DMS79 treated with DMSO at 0.1 percent for 48 hours (cell line): Measurements from ENCODE around the gene TJP3.
A peak's percentile ranks its signal among the peaks of the same experiment; 100 is the strongest.

Experiments used
- DNase-seq: peaks from one replicate; lab custom pipeline; 2025; lab: John Stamatoyannopoulos, UW

Gene TJP3

DNA sequence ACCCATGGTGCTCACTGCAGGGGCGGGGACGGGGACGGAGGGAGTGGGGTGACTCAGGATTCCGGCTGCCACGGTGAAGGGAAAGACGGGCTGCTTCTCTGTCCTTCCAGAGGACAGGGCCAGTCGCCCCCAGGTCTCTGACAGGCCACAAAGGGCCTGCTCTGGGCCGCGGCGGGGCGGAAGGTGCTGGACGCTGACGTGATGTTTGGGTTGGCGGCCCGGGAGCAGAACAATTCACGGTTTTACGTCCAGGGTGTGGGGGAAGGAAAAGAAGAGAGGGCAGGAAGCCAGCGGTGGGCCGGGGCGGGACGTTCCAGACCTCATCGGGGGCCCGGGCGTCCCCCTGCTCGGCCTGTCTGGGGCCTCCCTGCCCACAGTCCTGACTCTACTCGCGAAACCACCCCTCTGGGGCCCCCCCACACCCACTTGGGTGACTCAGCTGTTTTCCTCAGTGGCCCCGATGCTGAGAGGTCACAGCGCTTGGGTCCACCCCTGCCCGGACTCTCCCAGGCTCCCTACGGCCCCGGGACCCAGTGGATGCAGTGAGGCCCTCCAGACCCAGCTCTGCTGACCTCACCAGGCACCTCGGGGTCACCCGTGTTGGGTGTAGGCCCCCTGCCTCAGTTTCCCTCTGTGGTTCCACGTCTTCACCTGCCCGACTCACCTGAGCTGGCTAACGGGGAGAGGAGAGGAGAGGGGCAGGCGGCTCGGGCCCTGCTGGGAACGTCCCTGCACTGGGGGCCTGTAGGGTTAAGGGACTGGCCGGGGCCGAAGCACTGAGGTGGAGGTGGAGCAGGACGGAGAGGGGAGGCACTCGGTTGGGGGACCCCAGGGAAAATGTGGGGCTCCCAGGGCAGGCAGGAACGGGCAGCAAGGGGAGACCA, 37.1 kb upstream of the TJP3 start:
- no peak for DNase-seq

DNA sequence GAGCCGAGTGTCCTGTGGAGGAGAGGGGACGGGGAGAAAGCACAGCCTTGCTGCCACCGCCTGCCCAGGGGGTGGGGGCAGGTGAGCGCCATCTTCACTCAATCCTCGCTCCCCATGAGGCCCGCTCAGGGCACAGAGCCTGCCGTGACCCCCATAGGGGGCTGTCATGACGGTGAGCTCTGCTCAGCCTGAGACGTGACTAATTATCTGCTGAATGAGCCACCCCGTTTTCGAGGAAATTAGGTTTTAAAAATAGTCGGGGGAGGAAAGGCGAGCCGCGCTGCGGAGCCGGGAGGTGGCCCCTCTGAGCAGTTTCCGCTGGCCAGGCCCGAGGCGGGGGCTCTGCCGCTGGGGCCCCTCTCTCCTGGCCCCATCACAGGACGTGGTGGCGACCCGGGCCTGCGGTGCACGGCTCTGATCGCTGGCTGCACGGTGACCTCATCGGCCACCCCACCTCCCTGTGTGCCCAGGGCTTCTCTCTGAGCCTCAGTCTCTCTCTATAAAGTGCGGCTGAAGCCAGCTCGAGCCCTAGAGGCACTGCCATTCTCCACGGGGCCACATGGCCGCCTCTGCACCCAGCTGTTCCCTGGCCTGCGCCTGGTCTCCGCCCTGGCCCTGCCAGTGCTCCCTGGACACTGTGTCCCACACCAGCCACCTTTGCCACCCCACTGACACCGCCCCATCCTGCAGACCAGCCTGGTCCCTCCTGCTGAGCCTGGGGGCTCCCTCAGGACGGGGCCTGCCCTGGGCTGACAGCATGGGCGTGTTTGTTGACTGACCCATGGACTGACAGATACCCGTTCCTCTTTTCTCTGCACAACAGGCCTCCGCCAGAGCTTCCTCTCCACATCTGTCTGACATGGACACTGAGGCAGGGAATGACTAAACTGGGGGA, 36.3 kb upstream of the TJP3 start:
- DNase-seq = no peak

DNA sequence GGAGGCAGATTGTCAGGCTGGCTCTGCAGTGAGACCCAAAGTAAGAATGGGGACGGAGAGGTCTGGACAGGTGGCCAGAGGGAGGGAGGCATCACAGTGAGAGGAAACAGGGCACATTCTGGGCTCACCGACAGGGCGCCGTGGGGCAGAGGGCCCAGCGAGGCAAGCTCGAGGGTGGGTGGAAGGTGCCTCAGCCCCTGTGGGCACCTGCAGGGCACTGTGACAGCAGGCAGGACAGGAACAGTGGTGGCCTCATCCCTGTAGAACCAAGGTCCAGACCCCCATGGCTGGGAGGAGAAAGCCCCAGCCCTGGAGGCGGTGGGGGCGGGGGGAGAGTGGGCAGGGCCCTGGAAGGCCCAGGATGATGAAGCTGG, 35.6 kb upstream of the TJP3 start:
- DNase-seq = no peak

DNA sequence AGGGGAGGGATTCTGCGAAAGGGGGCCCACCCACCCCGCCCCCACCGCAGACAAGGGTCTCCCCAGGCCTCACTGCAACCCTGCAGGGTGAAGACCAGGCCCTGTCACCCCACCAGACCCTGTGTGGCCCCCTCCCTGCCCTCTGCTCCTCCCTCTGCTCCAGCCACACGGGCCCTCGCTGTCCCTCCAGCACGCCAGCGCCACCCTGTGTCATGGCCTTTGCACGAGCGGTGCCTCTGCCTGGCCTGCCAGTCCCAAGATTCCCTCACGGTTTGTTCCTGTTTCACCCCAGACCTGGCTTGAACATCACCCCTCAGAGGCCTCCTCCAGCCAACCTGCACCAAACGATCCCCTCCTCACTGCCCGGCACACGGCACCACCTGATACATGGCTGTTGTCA, 35.2 kb upstream of the TJP3 start:
- DNase-seq = no peak

DNA sequence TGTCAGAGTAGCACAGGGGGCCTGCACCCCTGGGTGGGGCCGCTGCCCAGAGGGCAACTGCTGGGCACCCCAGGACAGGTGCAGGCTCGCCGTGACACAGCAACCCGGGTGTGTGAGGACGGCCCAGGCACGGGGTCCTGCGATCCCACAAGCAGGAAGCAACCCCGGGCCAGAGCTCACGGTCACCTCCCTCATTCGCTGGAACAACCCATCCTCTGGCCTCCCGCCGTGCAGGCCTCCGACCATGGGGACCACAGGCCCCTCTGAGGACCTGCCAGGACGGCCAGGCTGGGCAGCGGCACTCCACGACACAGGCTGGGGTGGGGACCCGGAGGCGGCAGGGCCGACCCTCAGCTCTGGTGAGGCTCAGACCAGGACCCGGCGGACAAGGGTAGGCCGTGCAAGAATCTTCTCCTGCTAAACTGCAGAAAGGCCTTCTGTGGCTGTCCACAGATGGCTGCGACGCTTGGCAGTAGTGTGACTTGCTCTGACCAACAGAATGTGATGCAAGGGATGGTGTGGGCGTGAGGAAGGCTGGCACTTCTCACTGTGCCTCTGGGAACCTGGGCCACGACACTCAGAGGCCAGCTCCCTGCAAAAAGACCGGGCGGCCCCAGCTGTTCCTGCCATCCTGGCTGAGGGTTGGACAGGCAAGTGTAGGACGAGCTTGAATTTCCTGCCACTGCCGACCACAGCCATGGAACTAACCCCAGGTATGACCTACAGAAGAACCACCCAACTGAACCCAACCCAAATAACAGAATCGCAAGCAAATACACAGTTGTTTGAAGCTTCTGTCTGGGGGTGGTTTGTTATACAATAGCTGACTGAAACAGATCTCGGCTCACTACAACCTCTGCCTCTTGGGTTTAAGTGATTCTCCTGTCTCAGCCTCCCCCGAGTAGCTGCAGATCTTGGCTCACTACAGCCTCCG, 34.4 kb upstream of the TJP3 start:
- no peak for DNase-seq

DNA sequence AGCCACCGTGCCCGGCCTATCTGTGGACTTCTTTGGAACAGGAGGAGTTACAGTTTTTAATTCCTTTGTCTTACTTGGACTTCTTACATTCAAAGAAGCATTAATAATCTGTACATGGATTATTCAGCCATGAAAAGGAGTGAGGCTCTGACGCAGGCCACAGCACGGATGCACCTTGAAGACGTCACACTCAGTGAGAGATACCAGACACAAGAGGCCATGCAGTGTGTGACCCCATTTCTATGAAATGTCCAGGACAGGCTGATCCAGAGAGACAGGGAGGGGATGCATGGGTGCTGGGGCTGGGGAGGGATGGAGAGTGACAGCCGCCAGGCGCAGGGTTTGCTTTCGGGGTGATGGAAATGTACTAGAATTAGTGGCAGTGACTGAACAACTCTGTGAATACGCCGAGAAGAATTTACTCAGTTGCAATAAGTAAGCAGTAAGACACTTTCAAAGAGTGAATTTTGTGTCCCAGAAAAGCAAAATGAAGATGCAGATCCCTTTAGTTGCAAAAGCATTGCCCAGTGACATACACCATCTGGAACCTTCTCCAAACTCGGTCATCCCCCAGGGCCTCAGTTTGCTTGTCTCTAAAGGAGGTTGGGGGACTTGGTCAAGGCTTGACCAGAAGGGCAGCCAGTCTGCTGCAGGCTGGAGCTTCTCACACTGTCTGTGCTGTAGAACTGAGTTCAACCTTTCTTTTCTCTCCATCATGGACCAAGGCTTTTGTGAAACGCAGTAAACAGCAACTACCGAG, 33.2 kb upstream of the TJP3 start:
- no peak for DNase-seq

DNA sequence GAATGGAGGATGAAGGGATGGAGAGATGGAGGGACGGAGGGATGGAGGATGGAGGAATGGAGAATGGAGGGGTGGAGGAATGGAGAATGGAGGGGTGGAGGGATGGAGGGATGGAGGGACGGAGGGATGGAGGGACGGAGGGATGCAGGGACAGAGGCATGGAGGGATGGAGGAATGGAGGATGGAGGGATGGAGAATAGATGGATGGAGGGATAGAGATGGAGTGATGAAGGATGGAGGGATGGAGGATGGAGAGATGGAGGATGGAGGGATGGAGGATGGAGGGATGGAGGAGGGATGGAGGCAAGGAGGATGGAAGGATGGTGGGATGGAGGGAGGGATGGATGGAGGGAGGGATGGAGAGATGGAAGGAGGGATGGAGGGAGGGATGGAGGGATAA, 30.0 kb upstream of the TJP3 start:
- DNase-seq = no peak

DNA sequence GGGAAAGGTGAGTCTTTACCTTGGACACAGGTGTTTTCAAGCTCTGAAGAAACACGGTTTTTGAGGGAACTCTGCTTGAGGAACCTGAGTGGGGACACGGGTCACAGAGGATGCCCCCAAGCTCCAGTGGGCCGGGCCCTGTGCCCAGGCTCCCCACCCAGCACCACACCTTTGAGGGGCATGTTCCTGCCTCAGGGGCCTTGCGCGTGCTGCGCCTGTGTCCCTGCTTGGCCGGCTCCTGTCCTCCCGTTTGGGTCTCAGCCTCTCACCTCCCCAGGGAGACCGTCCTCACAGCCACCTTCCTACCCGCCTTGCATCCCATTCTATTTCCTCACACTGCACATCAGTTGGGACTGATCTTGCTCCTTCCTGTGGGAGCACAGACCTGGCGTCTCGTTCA, 29.0 kb upstream of the TJP3 start:
- DNase-seq = no peak

DNA sequence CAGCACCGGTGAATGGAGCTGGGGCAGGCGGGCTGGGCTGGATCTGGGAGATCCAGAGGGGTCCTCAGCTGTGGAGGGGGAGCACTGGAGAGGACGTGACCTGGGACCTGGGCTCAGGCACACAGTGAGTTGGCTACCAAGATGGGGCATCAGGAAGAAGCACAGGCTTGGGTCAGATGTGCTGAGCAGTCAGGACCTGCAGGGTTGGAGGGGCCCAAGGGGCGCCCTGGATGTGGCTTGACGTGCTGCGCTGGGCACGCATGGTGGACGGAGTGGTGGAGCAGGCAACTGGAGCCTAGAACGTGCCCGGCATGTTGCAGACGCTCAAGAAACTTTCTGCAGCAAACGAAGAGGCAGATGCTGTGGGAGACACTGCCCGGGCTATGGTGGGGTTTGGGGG, 28.6 kb upstream of the TJP3 start:
- no peak for DNase-seq

DNA sequence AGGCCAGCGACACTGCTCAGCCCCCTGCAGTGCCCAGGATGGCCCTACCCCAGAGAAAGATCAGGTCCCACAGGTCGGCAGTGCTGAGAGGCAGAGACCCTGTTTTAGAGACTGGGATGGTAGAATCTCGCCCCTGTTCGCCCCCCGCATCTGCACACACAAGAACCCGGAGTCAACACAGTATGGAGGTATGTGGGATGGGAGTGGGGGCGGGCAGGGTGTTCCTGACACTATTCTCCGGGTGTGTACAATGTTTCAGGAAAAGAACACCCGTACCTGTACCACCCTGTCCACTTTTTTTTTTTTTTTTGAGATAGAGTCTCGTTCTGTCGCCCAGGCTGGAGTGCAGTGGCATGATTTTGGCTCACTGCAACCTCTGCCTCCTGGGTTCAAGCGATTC, 27.2 kb upstream of the TJP3 start:
- DNase-seq = no peak

DNA sequence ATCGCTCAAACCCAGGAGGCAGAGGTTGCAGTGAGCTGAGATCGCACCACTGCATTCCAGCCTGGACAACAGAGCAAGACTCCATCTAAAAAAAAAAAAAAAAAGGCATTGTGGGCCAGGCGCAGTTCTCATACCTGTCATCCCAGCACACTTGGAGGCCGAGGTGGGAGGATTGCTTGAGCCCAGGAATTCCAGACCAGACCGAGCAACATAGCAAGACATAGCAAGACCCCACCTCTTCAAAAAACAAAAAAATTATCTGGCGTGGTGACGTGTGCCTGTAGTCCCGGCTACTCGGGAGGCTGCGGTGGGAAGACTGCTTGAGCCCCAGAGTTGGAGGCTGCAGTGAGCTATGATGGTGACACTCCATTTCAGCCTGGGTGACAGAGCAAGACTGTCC, 25.9 kb upstream of the TJP3 start:
- DNase-seq = no peak

DNA sequence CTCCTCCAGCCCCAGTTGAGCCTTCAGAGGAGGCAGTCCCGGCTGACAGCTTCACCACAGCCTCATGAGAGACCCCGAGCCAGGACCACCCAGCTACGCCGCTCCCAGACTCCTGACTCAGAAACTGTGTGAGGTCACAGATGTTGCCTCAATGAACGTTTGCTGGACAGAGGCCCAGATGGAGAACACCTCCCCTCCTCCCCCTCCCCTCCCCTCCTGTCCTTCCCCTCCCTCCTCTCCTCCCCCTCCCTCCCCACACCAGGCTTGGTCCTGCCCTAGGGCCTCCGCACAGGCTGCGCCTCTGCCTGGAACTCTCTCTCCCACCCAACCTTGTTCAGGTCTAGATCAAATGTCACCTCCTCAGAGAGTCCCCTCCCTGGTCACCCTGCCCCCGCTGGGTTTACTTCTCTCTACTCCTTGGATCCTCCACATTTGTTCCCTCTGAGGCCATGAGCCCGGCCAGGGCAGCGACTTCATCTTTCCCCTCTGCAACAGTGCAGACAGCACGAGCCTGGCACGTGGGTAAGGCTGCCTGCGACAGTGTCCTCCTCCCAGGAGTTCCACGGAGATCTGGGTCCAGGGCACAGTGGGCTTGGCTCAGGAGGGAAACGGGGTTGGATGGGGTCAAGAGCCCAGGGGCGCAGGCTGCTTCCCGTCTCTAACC, 25.3 kb upstream of the TJP3 start:
- no peak for DNase-seq

DNA sequence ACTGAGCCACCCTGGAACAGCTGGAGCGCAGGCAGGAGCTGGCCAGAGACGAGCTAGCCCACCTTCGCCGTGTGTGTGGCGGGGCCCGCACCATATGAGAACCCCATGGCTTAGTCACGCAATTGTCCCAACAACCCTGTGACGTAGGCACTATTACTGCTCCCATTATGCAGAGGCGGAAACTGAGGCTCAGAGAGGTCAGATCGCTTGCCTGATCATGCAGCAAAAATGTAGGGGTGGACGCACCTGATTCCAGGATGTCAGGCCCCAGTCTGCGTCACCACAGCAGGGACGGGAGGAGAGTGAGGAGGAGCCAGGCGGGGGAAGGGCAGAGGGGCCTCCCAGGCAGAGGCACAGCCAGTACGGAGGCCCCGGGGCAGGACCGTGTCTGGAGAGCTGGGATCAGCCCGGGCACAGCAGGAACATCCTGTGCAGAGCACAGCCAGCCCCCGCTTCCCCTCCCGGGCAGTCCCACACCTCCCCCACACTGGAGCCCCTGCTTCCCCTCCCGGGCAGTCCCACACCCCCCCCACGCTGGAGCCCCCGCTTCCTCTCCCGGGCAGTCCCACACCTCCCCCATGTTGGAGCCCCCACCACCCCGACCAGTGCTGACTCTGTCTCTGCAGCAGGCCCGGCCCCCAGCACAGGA, 24.7 kb upstream of the TJP3 start:
- no peak for DNase-seq

DNA sequence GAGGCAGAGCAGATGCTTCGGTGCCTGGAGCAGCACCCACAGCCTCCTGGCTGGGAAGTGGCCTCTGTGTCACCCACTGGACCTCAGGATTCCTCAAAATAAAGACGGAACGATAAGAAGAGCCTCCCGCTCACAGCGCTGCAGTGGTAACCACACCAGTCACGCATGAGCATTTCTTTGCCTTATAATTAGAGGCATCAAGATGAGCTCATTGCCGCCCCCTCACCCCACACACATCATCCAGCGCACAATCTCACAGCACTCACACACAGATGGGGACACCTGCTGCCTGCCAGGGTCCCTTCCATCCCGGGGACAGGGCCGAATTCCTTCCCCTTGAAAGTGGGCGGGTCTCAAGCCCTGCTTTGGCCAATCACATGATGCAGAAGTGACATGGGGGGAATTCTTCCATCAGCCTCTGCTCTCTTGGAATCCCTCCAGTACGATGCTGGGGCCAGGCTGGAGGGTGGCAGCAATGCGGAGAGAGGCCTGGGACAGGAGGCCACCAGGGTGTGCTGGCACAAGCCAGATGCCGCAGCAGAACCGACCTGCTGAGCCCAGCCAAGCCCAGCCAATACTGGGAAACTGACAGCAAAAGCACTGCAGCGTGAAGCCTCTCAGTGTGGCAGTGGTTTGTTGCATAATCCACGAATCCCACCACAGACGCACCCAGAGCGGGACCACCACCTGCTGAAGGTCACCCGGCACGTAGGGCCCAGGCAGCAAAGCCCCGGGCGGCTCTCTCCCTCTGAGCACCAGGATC, 23.9 kb upstream of the TJP3 start:
- no peak for DNase-seq

DNA sequence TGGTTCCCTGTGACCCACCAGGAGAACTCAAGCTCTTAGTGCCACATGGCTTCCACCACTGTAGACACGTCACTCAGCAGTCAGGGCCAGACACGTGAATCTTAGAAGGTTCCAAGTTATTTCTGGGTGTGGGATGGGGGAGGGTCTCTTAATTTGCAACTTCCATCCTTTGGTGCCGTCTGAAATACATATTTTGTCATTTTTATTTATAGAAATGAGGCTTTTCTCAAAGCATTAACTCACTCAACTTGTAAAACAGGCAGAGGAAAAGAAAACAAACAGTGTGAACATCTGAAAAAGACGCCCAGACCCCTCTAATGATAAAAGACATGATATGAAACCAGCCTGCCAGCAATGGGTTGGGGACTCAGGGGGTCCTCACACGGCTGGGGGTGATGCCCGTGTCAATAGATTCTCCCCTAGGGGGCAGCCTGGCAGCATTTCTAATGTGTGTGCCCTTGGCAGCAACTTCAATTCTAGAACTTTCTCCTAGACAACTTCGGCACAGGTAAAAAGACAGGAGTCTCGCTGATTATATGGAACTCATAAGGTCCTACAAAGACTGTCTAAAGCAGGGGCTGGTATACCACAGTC, 23.3 kb upstream of the TJP3 start:
- no peak for DNase-seq

DNA sequence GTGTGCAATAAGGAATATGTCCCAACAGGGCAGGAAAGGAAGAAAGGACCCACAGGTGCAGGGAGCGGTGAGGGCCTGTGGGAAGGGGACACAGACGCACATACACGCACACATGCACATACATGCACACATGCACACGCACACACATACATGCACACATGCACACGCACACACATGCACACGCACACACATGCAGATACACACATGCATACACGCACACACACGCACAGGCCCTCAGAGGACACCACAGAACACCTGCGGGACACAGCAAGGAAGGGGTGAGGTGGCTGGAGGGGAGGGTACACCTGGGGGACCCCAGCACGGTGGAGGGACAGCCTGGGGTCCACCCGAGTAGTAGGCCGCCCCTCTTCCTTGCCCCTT, 20.8 kb upstream of the TJP3 start:
- no peak for DNase-seq

DNA sequence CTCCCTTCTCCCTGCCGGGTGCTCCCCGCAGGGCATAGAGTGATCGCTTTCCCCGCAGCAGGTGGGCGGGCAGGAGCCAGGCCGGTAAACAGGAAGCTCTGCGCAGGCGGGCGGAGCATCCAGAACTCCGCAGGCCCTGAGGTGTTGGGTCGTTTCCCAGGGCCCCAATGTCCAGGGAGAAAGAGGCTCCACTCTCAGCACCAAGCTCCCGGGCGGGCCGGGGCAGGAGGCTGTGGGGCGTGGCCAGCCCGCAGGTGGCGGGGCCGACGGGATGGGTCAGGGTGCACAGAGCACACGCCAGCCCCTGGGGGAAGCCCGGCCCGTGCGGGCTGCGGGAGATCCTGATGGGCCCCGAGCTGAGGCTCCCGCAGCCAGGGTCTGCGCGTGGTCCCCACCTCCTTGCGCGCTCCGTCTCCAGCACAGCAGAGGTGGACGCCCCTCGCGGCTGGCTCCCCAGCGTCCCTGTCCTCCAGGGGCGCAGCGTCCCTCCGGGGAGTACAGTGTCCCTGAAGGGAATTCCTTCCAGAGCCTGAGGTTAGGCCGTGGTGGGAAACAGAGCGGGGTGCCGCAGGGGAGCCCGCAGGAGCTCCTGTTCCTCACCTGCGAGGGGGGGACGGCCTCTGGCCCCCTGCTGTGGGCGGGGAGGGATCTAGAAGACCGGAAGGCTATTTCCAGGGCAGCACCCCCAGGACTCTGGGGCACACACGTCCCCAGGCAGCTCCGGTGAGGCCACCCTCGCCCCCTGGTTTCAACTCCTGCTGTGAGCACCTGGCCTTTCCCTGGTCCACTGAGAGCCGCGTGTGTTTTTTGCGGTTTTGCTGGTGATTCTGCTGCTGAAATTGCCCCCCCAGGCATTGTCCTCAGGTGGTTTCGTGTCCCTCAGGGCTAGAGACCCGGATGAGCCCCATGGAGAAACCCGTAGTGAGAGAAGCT, 20.1 kb upstream of the TJP3 start:
- DNase-seq = peak; percentile 30
